ENCODE data around the gene WNT3.

GRCh38 chr17:46719891-46720290 is 98.6 kb downstream of the WNT3 start:
- TF ChIP-seq CTCF (IDR thresholded peaks at IDR 0.05) (no peak), EP300 (IDR thresholded peaks at IDR 0.05) (no peak)
